ENCODE measurements around the gene ZP3. TPM values are rescaled to one million over a fixed set of nuclear protein-coding genes. Genes with fewer than 3 reads are reported as not detected.

ZP3 gene
- total and polyA plus RNA-seq, 10 of the 15 experiments (the other 5 are each of a cell fraction or from before 2014, with no cell fraction given), result 0.39 to 5.1 (median 2.5) TPM

DNA sequence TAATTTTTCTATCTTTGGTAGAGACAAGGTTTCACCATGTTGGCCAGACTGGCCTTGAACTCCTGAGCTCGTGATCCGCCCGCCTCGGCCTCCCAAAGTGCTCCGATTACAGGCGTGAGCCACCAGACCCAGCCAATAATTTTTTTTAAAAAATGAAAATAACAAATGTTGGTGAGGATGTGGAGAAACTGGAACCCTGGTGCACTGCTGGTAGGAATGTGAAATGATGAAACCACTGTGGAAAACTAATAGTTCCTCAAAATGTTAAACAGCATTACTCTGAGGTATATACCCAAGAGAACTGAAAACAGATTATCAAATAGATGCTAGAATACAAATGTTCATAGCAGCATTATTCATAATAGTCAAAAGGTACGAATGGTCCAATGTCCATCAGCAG is 42.9 kb upstream of the ZP3 start:
- no peaks in the 10 kb centered on the region for H3K27me3 ChIP-seq (replicated peaks in 1 of 2; ENCODE audit: control insufficient read depth in 2 of 2, insufficient read depth in 2 of 2, low read length in 1 of 2)
- no peak overlapping the region for H3K4me3 ChIP-seq
- ATAC-seq, result no peak
- SMC1A ChIA-PET (ENCODE audit: uncharacterized antibody, unreplicated experiment), result no interaction called here
- in situ Hi-C loops (cut with MboI) (no loop called here), intact Hi-C loops (cut with micrococcal nuclease; ENCODE audit: unreplicated experiment) (no loop called here)
- TF ChIP-seq EP300 (IDR thresholded peaks at IDR 0.05; ENCODE audit: borderline replicate concordance in 1 of 2, control insufficient read depth in 1 of 2, low read depth in 2 of 2, low read length in 2 of 2), result no peak
- TF ChIP-seq TAF1 (IDR thresholded peaks at IDR 0.05; ENCODE audit: borderline replicate concordance, low read depth, low read length), result no peak
- TF ChIP-seq CBX3 (IDR thresholded peaks at IDR 0.05; ENCODE audit: borderline replicate concordance, low read depth), result no peak
- TF ChIP-seq EGR1 (IDR thresholded peaks at IDR 0.05; ENCODE audit: borderline replicate concordance in 1 of 2, low read depth in 2 of 2, low read length in 2 of 2), result no peak
- no peak for TF ChIP-seq HCFC1 (IDR thresholded peaks at IDR 0.05; ENCODE audit: low read length)
- TF ChIP-seq MYB (IDR thresholded peaks at IDR 0.05; ENCODE audit: borderline replicate concordance, low read depth, low read length), result no peak
- TF ChIP-seq, protein P1, sequence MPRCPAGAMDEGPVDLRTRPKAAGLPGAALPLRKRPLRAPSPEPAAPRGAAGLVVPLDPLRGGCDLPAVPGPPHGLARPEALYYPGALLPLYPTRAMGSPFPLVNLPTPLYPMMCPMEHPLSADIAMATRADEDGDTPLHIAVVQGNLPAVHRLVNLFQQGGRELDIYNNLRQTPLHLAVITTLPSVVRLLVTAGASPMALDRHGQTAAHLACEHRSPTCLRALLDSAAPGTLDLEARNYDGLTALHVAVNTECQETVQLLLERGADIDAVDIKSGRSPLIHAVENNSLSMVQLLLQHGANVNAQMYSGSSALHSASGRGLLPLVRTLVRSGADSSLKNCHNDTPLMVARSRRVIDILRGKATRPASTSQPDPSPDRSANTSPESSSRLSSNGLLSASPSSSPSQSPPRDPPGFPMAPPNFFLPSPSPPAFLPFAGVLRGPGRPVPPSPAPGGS (IDR thresholded peaks at IDR 0.05; ENCODE audit: borderline replicate concordance, insufficient read depth, low read depth, low read length, poor library complexity, severe bottlenecking), result no peak
- TF ChIP-seq BHLHE40 (IDR thresholded peaks at IDR 0.05; ENCODE audit: borderline replicate concordance in 1 of 2, low read depth in 2 of 2, low read length in 1 of 2), result no peak
- no peak for TF ChIP-seq RELA (IDR thresholded peaks at IDR 0.05; ENCODE audit: borderline replicate concordance, partially characterized antibody)
- no peak for TF ChIP-seq DPF2 (IDR thresholded peaks at IDR 0.05)
- no peak for TF ChIP-seq SUZ12 (IDR thresholded peaks at IDR 0.05; ENCODE audit: unreplicated experiment)
- TF ChIP-seq, protein P2, sequence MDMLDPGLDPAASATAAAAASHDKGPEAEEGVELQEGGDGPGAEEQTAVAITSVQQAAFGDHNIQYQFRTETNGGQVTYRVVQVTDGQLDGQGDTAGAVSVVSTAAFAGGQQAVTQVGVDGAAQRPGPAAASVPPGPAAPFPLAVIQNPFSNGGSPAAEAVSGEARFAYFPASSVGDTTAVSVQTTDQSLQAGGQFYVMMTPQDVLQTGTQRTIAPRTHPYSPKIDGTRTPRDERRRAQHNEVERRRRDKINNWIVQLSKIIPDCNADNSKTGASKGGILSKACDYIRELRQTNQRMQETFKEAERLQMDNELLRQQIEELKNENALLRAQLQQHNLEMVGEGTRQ (IDR thresholded peaks at IDR 0.05; ENCODE audit: borderline replicate concordance, low read depth, low read length), result no peak
- TF ChIP-seq IKZF1 (conservative IDR thresholded peaks at IDR 0.05), result no peak
- TF ChIP-seq, protein P3, sequence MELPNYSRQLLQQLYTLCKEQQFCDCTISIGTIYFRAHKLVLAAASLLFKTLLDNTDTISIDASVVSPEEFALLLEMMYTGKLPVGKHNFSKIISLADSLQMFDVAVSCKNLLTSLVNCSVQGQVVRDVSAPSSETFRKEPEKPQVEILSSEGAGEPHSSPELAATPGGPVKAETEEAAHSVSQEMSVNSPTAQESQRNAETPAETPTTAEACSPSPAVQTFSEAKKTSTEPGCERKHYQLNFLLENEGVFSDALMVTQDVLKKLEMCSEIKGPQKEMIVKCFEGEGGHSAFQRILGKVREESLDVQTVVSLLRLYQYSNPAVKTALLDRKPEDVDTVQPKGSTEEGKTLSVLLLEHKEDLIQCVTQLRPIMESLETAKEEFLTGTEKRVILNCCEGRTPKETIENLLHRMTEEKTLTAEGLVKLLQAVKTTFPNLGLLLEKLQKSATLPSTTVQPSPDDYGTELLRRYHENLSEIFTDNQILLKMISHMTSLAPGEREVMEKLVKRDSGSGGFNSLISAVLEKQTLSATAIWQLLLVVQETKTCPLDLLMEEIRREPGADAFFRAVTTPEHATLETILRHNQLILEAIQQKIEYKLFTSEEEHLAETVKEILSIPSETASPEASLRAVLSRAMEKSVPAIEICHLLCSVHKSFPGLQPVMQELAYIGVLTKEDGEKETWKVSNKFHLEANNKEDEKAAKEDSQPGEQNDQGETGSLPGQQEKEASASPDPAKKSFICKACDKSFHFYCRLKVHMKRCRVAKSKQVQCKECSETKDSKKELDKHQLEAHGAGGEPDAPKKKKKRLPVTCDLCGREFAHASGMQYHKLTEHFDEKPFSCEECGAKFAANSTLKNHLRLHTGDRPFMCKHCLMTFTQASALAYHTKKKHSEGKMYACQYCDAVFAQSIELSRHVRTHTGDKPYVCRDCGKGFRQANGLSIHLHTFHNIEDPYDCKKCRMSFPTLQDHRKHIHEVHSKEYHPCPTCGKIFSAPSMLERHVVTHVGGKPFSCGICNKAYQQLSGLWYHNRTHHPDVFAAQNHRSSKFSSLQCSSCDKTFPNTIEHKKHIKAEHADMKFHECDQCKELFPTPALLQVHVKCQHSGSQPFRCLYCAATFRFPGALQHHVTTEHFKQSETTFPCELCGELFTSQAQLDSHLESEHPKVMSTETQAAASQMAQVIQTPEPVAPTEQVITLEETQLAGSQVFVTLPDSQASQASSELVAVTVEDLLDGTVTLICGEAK (IDR thresholded peaks at IDR 0.05; ENCODE audit: borderline replicate concordance), result no peak
- TF ChIP-seq BCL11A (IDR thresholded peaks at IDR 0.05; ENCODE audit: low read depth, low read length), result no peak
- TF ChIP-seq SRF (IDR thresholded peaks at IDR 0.05; ENCODE audit: low read depth in 2 of 2, low read length in 2 of 2), result no peak
- TF ChIP-seq ZNF207 (IDR thresholded peaks at IDR 0.05; ENCODE audit: borderline replicate concordance), result no peak
- H3K9ac ChIP-seq (ENCODE audit: control insufficient read depth, insufficient read depth, low read length), result no peak overlapping the region
- no peaks in the 10 kb centered on the region for H3K79me2 ChIP-seq (ENCODE audit: control insufficient read depth, insufficient read depth, low read length)
- 89% methylated on average over 7 of the region's 7 CpGs for WGBS (ENCODE audit: insufficient coverage, insufficient replicate concordance, low lambda C conversion rate, missing lambda C conversion rate)
- no peak for FAIRE-seq
- CTCF ChIA-PET, result no interaction called here
- H3K4me1 ChIP-seq (ENCODE audit: control insufficient read depth, insufficient read depth, low read length), result peaks cover 3% of the 10 kb centered on the region
- H3K4me2 ChIP-seq (ENCODE audit: control insufficient read depth, insufficient read depth), result no peak overlapping the region
- POLR2A ChIA-PET, result no interaction called here
- no peaks in the 10 kb centered on the region for H3K36me3 ChIP-seq (ENCODE audit: control insufficient read depth in 2 of 2, insufficient read depth in 2 of 2, low read length in 1 of 2)
- DNase-seq (ENCODE audit: low read depth, low spot score), result no peak
- no peak overlapping the region for H2AFZ ChIP-seq (ENCODE audit: control insufficient read depth, low read depth, low read length)
- no peaks in the 10 kb centered on the region for H3K9me3 ChIP-seq (replicated peaks; ENCODE audit: control insufficient read depth, insufficient read depth, low read length)
- RAD21 ChIA-PET (ENCODE audit: unreplicated experiment), result no interaction called here
- H4K20me1 ChIP-seq (ENCODE audit: control insufficient read depth, insufficient read depth), result no peaks in the 10 kb centered on the region
- no TSS peak for BruUV-seq (replicated peaks)
- no peak overlapping the region for H3K27ac ChIP-seq (ENCODE audit: control insufficient read depth, insufficient read depth)

All from GM12878 (cell line).